ENCODE data around the gene JARID2. TPM values are rescaled to one million over a fixed set of nuclear protein-coding genes. Genes with fewer than 3 reads are reported as not detected.

Gene JARID2
- polyA plus RNA-seq, 1 experiment = 6.1 TPM

GRCh38 chr6:15255481-15255880, 9.6 kb downstream of the JARID2 start:
- TF ChIP-seq CTCF (IDR thresholded peaks at IDR 0.05; ENCODE audit: insufficient read depth, low read depth, low read length) = no peak
- H3K36me3 ChIP-seq (ENCODE audit: control insufficient read depth, insufficient read depth, low read length) = no peaks in the 10 kb centered on the region
- ChIA-PET POLR2A (no interaction called here), CTCF (interaction anchor here (0.7 to 0.8 kb wide), 2 partner anchors 171 to 1064 kb away, joined by 3 to 4 read pairs; no protein-coding TSS in a partner anchor)
- H3K4me3 ChIP-seq (ENCODE audit: low read depth, low read length) = no peak overlapping the region
- no peak for DNase-seq (ENCODE audit: low read depth)
- H3K27me3 ChIP-seq (ENCODE audit: control insufficient read depth, insufficient read depth, low read length) = no peaks in the 10 kb centered on the region

GRCh38 chr6:15255909-15256395, 10.1 kb downstream of the JARID2 start:
- Histone ChIP-seq H3K27me3 (ENCODE audit: control insufficient read depth, insufficient read depth, low read length) (no peaks in the 10 kb centered on the region), H3K4me3 (ENCODE audit: low read depth, low read length) (no peak overlapping the region), H3K36me3 (ENCODE audit: control insufficient read depth, insufficient read depth, low read length) (no peaks in the 10 kb centered on the region)
- ChIA-PET CTCF (interaction anchor here (0.8 kb wide), 1 partner anchor 171 kb away, joined by 3 read pairs; no protein-coding TSS in a partner anchor), POLR2A (no interaction called here)
- TF ChIP-seq CTCF (IDR thresholded peaks at IDR 0.05; ENCODE audit: insufficient read depth, low read depth, low read length) = no peak
- no peak for DNase-seq (ENCODE audit: low read depth)

GRCh38 chr6:15256538-15257271, 10.8 kb downstream of the JARID2 start:
- H3K27me3 ChIP-seq (ENCODE audit: control insufficient read depth, insufficient read depth, low read length) = no peaks in the 10 kb centered on the region
- no peak for DNase-seq (ENCODE audit: low read depth)
- POLR2A ChIA-PET = no interaction called here
- CTCF ChIA-PET = no interaction called here
- H3K4me3 ChIP-seq (ENCODE audit: low read depth, low read length) = no peak overlapping the region
- H3K36me3 ChIP-seq (ENCODE audit: control insufficient read depth, insufficient read depth, low read length) = no peaks in the 10 kb centered on the region
- TF ChIP-seq CTCF (IDR thresholded peaks at IDR 0.05; ENCODE audit: insufficient read depth, low read depth, low read length) = no peak

GRCh38 chr6:15257357-15258132, 11.7 kb downstream of the JARID2 start:
- ChIA-PET POLR2A (no interaction called here), CTCF (no interaction called here)
- no peak for DNase-seq (ENCODE audit: low read depth)
- no peak for TF ChIP-seq CTCF (IDR thresholded peaks at IDR 0.05; ENCODE audit: insufficient read depth, low read depth, low read length)
- Histone ChIP-seq H3K36me3 (ENCODE audit: control insufficient read depth, insufficient read depth, low read length) (no peaks in the 10 kb centered on the region), H3K4me3 (ENCODE audit: low read depth, low read length) (no peak overlapping the region), H3K27me3 (ENCODE audit: control insufficient read depth, insufficient read depth, low read length) (no peaks in the 10 kb centered on the region)

- no peak for DNase-seq (ENCODE audit: low read depth)
- ChIA-PET POLR2A (no interaction called here), CTCF (interaction anchor here (1.2 kb wide), 1 partner anchor 12 kb away, joined by 4 read pairs; no protein-coding TSS in a partner anchor)
- no peaks in the 10 kb centered on the region for H3K36me3 ChIP-seq (ENCODE audit: control insufficient read depth, insufficient read depth, low read length)
- H3K27me3 ChIP-seq (ENCODE audit: control insufficient read depth, insufficient read depth, low read length) = no peaks in the 10 kb centered on the region
- H3K4me3 ChIP-seq (ENCODE audit: low read depth, low read length) = no peak overlapping the region
- TF ChIP-seq CTCF (IDR thresholded peaks at IDR 0.05; ENCODE audit: insufficient read depth, low read depth, low read length) = no peak
These were observed 13.9 kb downstream of the JARID2 start for GRCh38 chr6:15259766-15260098.
